Activated naive CD4-positive, alpha-beta T cell treated with anti-CD3 and anti-CD28 coated beads for 36 hours (primary cell): ENCODE measurements around the gene GNPDA1. TPM values are rescaled to one million over a fixed set of nuclear protein-coding genes. Genes with fewer than 3 reads are reported as not detected.

Experiments
- CTCF ChIA-PET: fragments of 350-600 bp; sonication (Branson Sonifier 250); formaldehyde crosslinking; loops from one replicate; lab custom pipeline; 2021; ENCODE audit warnings: antibody characterized with exemption; lab: Charles Lee
- DNase-seq: peaks from one replicate; pipeline ENCODE4 v3.0.0-alpha.2; 2020
- H3K27ac Mint-ChIP-seq: one replicate; pipeline ENCODE4 v1.8.0; 2021; ENCODE audit warnings: mild to moderate bottlenecking, mixed read lengths
- H3K27me3 Mint-ChIP-seq: one replicate; pipeline ENCODE4 v1.8.0; 2021; ENCODE audit warnings: low read depth, mixed read lengths
- H3K36me3 Mint-ChIP-seq: one replicate; pipeline ENCODE4 v1.8.0; 2021; ENCODE audit warnings: low read depth, mixed read lengths
- H3K4me1 Mint-ChIP-seq: one replicate; pipeline ENCODE4 v1.8.0; 2021; ENCODE audit warnings: low read depth, mixed read lengths
- H3K4me3 Mint-ChIP-seq: one replicate; pipeline ENCODE4 v1.8.0; 2021; ENCODE audit warnings: mild to moderate bottlenecking, moderate library complexity, mixed read lengths
- H3K9me3 Mint-ChIP-seq: one replicate; pipeline ENCODE4 v1.8.0; 2021; ENCODE audit warnings: mixed read lengths
- intact Hi-C: fragments of 100-400 bp; cut with micrococcal nuclease; formaldehyde crosslinking; loops from one replicate; pipeline ENCODE4 v1.15.1; 2023
- total RNA-seq, 2 experiments: library from RNA; stranded (reverse); gene quantifications; one replicate each; pipeline ENCODE4 v1.2.3, GENCODE V29; 2021

The GNPDA1 gene
- total RNA-seq, 2 experiments from 2014 or later = 250 to 259 TPM

DNA sequence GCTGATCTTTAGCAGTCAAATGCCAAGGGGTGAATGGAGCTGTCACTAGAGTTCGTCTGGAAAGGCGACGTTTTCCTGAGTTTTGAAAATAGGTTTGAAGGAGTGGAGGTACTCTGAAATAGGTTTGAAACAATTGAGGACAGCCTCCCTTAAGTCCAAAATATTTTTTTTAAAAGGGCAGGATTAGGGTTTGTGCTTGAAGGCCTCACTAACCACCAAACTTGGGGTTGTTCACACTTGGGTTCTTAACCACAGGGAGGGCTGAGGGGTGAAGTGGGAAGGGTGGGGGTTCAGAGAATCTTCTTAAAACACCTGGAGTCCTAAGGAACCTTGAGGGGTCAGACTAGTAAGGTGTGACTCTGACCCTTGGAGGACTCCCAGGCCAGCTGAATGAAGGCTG lies 51.4 kb downstream of the GNPDA1 start:
- no peaks in the 10 kb centered on the region for H3K27me3 Mint-ChIP-seq
- H3K4me1 Mint-ChIP-seq = peaks cover 38% of the 10 kb centered on the region
- no peaks in the 10 kb centered on the region for H3K9me3 Mint-ChIP-seq
- intact Hi-C loops = loop anchor here (2.0 kb wide), 1 partner anchor 113 kb away; no protein-coding TSS in a partner anchor
- no peak overlapping the region for H3K4me3 Mint-ChIP-seq
- H3K27ac Mint-ChIP-seq = no peak overlapping the region
- H3K36me3 Mint-ChIP-seq = no peaks in the 10 kb centered on the region
- DNase-seq = no peak
- CTCF ChIA-PET = interaction anchor here (0.6 to 6.7 kb wide), 45 partner anchors 9 to 439 kb away, joined by 3 to 134 read pairs (median 7); partner anchors contain the start of genes ARAP3, DELE1, FCHSD1 and PCDH1

DNA sequence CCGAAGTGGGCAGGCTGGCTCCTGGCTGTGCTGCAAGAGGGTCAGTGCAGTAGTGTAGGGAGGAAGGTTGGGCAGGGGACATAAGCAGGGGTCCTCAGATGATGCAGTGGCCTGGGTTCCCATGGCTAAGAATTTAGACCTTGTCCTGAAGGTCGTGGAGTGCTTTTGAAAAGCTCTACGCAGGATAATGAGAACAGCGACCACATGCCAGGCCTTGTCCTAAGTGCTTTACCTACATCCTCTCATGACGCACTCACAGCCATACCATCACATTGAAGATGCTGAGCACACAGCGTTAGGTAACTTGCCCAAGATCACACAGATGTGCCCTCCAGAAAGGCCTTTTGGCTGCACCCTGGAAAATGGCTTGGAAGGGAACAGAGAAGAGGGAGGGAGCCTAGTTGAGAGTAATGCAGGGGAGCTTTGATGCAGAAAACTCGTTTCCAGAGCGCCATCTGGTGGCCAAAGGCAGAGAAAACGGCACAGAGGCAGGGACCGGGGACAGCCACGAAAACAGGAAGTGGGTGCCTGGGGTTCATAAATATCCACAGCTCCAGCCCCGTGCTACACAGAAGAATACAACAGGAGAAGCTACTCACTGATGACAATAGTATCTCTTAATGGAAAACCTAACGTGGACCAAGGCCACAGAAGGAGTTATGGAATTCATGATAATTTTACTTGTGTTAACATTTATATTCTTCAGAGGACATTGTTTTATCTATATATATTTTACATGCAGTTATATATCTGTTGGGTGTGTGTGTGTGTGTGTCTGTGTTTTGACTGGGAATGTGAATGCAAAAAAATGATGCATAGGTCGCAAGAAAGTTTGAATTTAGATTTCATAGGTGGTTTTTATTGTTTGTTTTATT lies 52.1 kb downstream of the GNPDA1 start:
- H3K4me3 Mint-ChIP-seq = peak overlapping the region; percentile 33

DNA sequence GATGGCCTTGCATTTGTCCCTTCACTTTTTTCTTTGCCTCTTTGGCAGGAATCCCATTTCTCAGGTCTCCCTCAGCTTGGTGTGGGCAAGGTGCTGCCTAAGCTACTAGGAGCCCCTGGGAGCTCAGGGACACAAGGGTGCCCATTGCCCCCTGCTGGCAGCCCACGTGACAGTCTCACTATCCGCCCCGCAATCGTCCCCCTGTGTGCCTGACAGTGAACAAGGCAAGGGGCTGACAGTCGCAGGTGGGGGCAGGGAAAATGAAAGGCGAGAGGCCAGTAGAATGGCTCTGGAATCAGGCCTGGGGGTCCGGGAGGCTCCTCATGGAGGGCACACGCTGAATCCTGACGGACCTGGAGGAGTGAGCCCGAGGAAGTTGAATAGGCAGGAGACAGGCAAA lies 52.8 kb downstream of the GNPDA1 start:
- no peak overlapping the region for H3K4me3 Mint-ChIP-seq
- H3K27ac Mint-ChIP-seq = no peak overlapping the region
- H3K36me3 Mint-ChIP-seq = no peaks in the 10 kb centered on the region

More for the DNA sequence above, 52.1 kb downstream of the GNPDA1 start:
- Mint-ChIP-seq H3K27ac (peak overlapping the region; percentile 74), H3K4me1 (peaks cover 38% of the 10 kb centered on the region), H3K9me3 (no peaks in the 10 kb centered on the region), H3K36me3 (no peaks in the 10 kb centered on the region), H3K27me3 (no peaks in the 10 kb centered on the region)
- peak; percentile 97 for DNase-seq
- intact Hi-C loops = loop anchor here (1.0 to 2.0 kb wide), 8 partner anchors 37 to 295 kb away; partner anchors contain the start of gene DELE1
- CTCF ChIA-PET = interaction anchor here (0.6 to 6.7 kb wide), 58 partner anchors 9 to 439 kb away, joined by 3 to 134 read pairs (median 4); partner anchors contain the start of genes ARAP3, DELE1, FCHSD1 and PCDH1

DNA sequence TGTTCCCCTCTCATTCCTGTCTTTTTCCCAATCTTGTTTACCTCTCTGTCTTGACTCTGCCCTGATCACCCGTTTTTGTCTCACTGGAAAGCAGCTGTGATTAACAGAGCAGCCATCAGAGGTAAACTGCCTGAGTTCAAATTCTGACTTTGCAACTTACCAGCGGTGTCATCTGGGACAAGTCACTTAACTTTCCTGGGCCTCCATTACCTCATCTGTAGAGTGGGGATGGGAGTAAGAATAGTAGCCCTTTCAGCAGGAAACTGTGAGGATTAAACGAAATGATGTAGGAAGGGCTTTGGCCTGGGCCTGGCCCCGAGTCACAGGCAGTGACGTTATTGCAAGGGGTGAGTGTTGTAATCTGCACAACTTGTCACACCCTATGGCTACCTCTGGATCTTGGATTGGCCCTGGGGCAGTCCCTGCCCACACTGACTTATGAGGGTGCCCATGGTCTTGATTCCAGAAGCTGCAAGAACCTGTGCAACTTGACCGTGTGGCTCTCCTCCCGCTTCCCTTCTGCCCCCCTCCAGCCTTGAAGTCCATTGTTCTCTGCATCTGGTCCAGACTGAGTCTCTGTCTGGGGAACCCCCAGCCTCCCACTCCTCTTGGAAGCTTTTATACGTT lies 54.2 kb downstream of the GNPDA1 start:
- Mint-ChIP-seq H3K4me1 (peaks cover 38% of the 10 kb centered on the region), H3K9me3 (no peaks in the 10 kb centered on the region), H3K27ac (peak overlapping the region; percentile 64), H3K27me3 (no peaks in the 10 kb centered on the region), H3K4me3 (peak overlapping the region; percentile 68), H3K36me3 (no peaks in the 10 kb centered on the region)
- CTCF ChIA-PET = interaction anchor here (0.6 to 6.7 kb wide), 12 partner anchors 12 to 740 kb away, joined by 3 to 134 read pairs (median 4); partner anchors contain the start of genes PCDH1 and RNF14
- peak; percentile 43 for DNase-seq
- intact Hi-C loops = no loop called here

More for the DNA sequence above, 52.8 kb downstream of the GNPDA1 start:
- intact Hi-C loops = loop anchor here (1.0 to 2.0 kb wide), 8 partner anchors 37 to 295 kb away; partner anchors contain the start of gene DELE1
- Mint-ChIP-seq H3K9me3 (no peaks in the 10 kb centered on the region), H3K27me3 (no peaks in the 10 kb centered on the region), H3K4me1 (peaks cover 38% of the 10 kb centered on the region)
- peak; percentile 48 for DNase-seq
- CTCF ChIA-PET = interaction anchor here (0.6 to 6.7 kb wide), 40 partner anchors 8 to 301 kb away, joined by 3 to 134 read pairs (median 8); partner anchors contain the start of genes ARAP3, DELE1, PCDH1 and RNF14

DNA sequence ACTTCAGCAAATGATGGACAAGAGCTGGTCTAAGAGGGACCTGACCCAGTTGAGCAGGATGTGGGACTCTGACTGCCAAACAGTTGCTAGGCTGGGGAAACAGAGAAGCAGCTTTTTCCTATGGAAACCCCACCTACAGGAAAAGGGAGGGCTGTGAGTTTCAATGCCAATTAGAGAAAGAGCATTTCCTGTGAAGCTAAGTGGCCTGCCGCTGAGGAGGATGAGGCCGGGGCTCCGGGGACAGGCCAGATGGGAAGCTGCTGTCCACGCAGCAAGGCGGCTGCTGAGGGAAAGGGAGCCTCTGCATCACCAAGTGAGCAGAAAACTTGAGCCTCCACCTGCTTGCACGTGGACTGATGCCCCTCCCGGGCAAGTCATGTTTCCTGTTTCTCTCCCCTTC lies 54.7 kb downstream of the GNPDA1 start, which contains the start of gene PCDH12:
TSS of gene PCDH12 (minus strand) at position 90 of the 400 bp plus-strand sequence. CDS start 351 bp downstream, outside the sequence.
- H3K36me3 Mint-ChIP-seq = no peaks in the 10 kb centered on the region
- peaks cover 38% of the 10 kb centered on the region for H3K4me1 Mint-ChIP-seq
- H3K27ac Mint-ChIP-seq = peak within 1 kb of the TSS; percentile 64
- no peaks in the 10 kb centered on the region for H3K9me3 Mint-ChIP-seq
- CTCF ChIA-PET = interaction anchor here (0.6 to 6.7 kb wide), 12 partner anchors 12 to 740 kb away, joined by 3 to 134 read pairs (median 4); partner anchors contain the start of genes PCDH1 and RNF14
- no peaks in the 10 kb centered on the region for H3K27me3 Mint-ChIP-seq
- peak within 1 kb of the TSS; percentile 68 for H3K4me3 Mint-ChIP-seq
- peak; percentile 56 for DNase-seq
- intact Hi-C loops = no loop called here

DNA sequence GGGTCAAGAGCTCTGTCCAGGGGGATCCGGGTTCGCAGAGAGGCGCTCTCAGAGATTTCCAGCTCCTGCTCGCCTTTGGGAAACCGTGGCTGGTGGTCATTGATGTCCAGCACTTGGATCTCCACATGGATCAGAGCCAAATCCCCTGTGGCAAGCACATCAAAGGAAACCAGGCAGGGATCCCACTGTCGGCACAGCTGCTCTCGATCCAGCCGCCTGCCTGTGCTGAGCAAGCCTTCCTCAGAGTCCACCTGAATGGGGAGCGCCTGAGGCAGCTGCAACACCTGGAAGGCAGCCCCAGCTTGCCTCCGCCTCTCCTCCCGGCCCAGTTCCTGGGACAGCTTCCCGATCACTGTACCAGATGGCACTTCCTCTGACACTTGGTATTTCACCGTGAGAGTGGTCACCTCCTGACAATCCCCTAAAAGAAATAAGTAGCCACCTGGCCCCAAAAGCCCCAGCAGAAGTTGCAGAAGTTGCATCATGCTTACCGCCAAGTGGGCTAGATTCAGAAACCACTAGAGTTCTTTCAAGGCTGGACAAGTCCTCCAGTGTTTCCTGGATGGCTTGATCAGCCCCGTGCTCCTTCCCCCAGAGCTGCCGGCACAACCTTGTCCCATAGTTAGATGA lies 55.3 kb downstream of the GNPDA1 start:
- no peaks in the 10 kb centered on the region for H3K27me3 Mint-ChIP-seq
- intact Hi-C loops = no loop called here
- no peaks in the 10 kb centered on the region for H3K36me3 Mint-ChIP-seq
- H3K4me1 Mint-ChIP-seq = peaks cover 38% of the 10 kb centered on the region
- H3K9me3 Mint-ChIP-seq = no peaks in the 10 kb centered on the region
- DNase-seq = no peak
- CTCF ChIA-PET = interaction anchor here (0.6 to 6.7 kb wide), 13 partner anchors 13 to 263 kb away, joined by 3 to 134 read pairs (median 4); partner anchors contain the start of genes PCDH1 and RNF14
- H3K27ac Mint-ChIP-seq = no peak overlapping the region
- H3K4me3 Mint-ChIP-seq = peak overlapping the region; percentile 68

DNA sequence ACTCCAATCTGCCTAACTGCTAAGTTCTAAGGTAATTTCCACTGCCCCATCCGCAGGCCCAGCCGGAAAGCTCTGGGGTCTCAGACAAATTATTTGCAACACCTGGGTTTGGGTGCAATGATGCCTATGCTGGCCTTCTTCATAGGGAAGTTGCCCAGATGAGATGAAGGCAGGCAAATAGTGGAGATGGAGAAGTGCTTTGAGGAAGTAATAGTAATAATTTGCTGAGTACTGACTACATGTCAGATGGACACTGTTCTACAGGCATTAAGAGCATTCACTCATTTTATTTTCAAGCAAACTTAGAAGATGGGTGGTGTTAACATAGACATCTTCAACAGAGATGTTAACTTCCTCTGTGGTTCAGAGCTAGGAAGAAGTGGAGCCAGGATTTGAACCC lies 58.6 kb downstream of the GNPDA1 start:
- H3K27ac Mint-ChIP-seq = no peak overlapping the region
- intact Hi-C loops = no loop called here

DNA sequence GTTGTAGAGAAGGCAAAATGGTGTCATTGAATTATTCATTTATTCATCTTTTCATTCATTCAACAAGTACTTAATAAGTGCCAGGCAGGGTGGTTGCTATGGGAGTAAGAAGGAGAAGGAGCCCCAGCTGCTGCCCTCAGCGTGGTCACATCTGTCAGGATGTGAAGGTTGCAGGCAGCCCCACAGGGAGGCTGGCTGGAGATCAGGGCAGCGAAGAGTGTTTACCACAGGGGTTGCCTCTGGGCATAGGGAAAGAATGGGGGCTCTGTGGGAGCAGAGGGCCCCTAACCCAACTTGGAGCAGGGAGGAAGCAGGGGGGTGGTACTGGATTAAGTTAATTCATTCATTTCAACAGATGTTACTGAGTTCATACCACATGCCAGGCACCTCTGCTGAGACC lies 60.8 kb downstream of the GNPDA1 start:
- H3K27ac Mint-ChIP-seq = no peak overlapping the region
- no peaks in the 10 kb centered on the region for H3K36me3 Mint-ChIP-seq
- no peak for DNase-seq

More for the DNA sequence above, 58.6 kb downstream of the GNPDA1 start:
- Mint-ChIP-seq H3K27me3 (no peaks in the 10 kb centered on the region), H3K4me3 (no peak overlapping the region), H3K36me3 (no peaks in the 10 kb centered on the region), H3K4me1 (peaks cover 25% of the 10 kb centered on the region), H3K9me3 (no peaks in the 10 kb centered on the region)
- CTCF ChIA-PET = interaction anchor here (0.6 to 1.5 kb wide), 4 partner anchors 10 to 491 kb away, joined by 3 to 4 read pairs (median 3); no protein-coding TSS in a partner anchor
- DNase-seq = no peak

DNA sequence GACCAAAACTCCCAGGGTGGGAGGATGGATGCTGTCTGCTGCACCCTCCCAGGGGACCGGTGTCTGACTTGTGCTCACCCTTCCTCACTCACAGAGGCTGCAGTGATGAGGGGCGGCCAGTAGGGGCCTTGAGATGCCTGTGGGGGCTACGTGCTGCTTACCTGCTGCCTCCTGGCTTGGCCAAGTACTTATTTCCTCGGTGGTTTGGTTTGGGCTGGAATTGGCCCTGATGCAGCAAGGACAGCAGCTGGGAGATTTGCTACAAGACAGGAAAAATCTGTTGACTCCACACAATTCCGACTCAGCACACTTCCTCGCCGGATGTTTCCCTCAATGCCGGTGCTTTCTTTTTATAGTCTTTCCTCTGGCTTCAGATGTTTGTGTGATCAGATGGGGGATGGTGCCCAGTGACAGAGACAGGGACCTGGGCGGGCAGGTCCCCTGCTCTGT lies 61.5 kb downstream of the GNPDA1 start:
- H3K9me3 Mint-ChIP-seq = no peaks in the 10 kb centered on the region
- DNase-seq = peak; percentile 41
- no peak overlapping the region for H3K27ac Mint-ChIP-seq
- CTCF ChIA-PET = interaction anchor here (0.5 to 3.4 kb wide), 4 partner anchors 9 to 168 kb away, joined by 3 to 19 read pairs (median 6); partner anchors contain the start of gene RNF14
- no peak overlapping the region for H3K4me3 Mint-ChIP-seq
- intact Hi-C loops = no loop called here
- H3K36me3 Mint-ChIP-seq = no peaks in the 10 kb centered on the region
- peaks cover 7% of the 10 kb centered on the region for H3K4me1 Mint-ChIP-seq
- no peaks in the 10 kb centered on the region for H3K27me3 Mint-ChIP-seq

More for the DNA sequence above, 60.8 kb downstream of the GNPDA1 start:
- no peak overlapping the region for H3K4me3 Mint-ChIP-seq
- H3K9me3 Mint-ChIP-seq = no peaks in the 10 kb centered on the region
- CTCF ChIA-PET = interaction anchor here (3.4 kb wide), 1 partner anchor 8 kb away, joined by 19 read pairs; no protein-coding TSS in a partner anchor
- no peaks in the 10 kb centered on the region for H3K27me3 Mint-ChIP-seq
- peaks cover 7% of the 10 kb centered on the region for H3K4me1 Mint-ChIP-seq
- intact Hi-C loops = no loop called here
